Measurements from ENCODE around the gene KRT3.

DNA sequence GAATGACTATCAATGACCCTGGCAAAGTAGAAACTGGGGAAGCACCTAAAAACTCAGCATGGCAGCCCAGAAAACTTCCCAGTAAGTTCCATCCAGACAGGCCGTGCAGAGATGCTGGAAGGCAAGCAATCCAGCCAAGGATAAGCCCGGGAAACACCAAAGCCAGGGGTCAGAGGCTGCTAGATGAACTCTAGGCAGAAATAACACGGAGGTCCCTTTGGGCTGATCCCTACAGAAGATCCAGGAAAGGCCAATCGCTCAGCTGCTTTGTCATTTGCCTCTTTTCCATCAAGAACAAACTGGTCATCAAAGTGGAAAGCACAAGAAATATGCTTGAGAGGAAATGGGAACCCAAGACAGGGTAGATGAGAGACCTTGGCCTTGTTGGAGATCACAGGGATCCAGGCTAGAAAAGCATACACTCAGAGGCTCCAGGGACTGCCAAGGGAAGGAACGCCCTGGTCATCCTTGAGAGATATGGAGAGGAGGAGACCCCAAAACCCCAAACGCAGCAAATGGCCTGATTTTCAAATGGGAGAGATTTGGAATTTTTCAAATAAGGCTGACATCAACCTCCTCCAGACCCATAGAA lies 31.7 kb upstream of the KRT3 start:
- TF ChIP-seq POLR2AphosphoS5 (IDR thresholded peaks at IDR 0.05; ENCODE audit: low read depth, low read length) (no peak), TAF1 (IDR thresholded peaks at IDR 0.05; ENCODE audit: borderline replicate concordance, insufficient read depth, low read length) (no peak), SIN3A (IDR thresholded peaks at IDR 0.05; ENCODE audit: borderline replicate concordance, insufficient read depth, low read length) (no peak)
- TF ChIP-seq, protein P1, sequence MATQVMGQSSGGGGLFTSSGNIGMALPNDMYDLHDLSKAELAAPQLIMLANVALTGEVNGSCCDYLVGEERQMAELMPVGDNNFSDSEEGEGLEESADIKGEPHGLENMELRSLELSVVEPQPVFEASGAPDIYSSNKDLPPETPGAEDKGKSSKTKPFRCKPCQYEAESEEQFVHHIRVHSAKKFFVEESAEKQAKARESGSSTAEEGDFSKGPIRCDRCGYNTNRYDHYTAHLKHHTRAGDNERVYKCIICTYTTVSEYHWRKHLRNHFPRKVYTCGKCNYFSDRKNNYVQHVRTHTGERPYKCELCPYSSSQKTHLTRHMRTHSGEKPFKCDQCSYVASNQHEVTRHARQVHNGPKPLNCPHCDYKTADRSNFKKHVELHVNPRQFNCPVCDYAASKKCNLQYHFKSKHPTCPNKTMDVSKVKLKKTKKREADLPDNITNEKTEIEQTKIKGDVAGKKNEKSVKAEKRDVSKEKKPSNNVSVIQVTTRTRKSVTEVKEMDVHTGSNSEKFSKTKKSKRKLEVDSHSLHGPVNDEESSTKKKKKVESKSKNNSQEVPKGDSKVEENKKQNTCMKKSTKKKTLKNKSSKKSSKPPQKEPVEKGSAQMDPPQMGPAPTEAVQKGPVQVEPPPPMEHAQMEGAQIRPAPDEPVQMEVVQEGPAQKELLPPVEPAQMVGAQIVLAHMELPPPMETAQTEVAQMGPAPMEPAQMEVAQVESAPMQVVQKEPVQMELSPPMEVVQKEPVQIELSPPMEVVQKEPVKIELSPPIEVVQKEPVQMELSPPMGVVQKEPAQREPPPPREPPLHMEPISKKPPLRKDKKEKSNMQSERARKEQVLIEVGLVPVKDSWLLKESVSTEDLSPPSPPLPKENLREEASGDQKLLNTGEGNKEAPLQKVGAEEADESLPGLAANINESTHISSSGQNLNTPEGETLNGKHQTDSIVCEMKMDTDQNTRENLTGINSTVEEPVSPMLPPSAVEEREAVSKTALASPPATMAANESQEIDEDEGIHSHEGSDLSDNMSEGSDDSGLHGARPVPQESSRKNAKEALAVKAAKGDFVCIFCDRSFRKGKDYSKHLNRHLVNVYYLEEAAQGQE (IDR thresholded peaks at IDR 0.05; ENCODE audit: insufficient read depth in 1 of 2, low read depth in 2 of 2, low read length in 2 of 2) = no peak
